WTC11 (cell line): ENCODE measurements around the gene NRXN2. TPM values are rescaled to one million over a fixed set of nuclear protein-coding genes. Genes with fewer than 3 reads are reported as not detected.

Experiments used
- ATAC-seq: fragments of 200-7000 bp; cut with Tn5 transposase; 2 replicates; pipeline ENCODE4 v1.10.0; 2021; ENCODE audit warnings: mild to moderate bottlenecking, moderate library complexity
- CTCF ChIA-PET: fragments of 300-600 bp; sonication (Branson Sonifier 250); formaldehyde crosslinking; loops from one replicate; lab custom pipeline; 2021; ENCODE audit warnings: antibody characterized with exemption; lab: Charles Lee
- POLR2A ChIA-PET: fragments of 350-600 bp; sonication (Branson Sonifier 250); formaldehyde crosslinking; loops from one replicate; lab custom pipeline; 2021; ENCODE audit warnings: antibody characterized with exemption; lab: Charles Lee
- DNase-seq: peaks from one replicate; pipeline ENCODE4 v3.0.0; 2021; ENCODE audit warnings: low spot score
- H3K27ac Mint-ChIP-seq: 2 replicates; pipeline ENCODE4 v1.8.0; 2021; ENCODE audit warnings: mixed read lengths
- H3K27me3 Mint-ChIP-seq: 2 replicates; pipeline ENCODE4 v1.8.0; 2021; ENCODE audit warnings: low read depth, mild to moderate bottlenecking, moderate library complexity, mixed read lengths
- H3K36me3 Mint-ChIP-seq: 2 replicates; pipeline ENCODE4 v1.8.0; 2021; ENCODE audit warnings: mixed read lengths
- H3K4me1 Mint-ChIP-seq: 2 replicates; pipeline ENCODE4 v1.8.0; 2022; ENCODE audit warnings: mixed read lengths
- H3K4me3 Mint-ChIP-seq: 2 replicates; pipeline ENCODE4 v1.8.0; 2021; ENCODE audit warnings: mild to moderate bottlenecking, moderate library complexity, mixed read lengths
- H3K9me3 Mint-ChIP-seq: 2 replicates; pipeline ENCODE4 v1.8.0; 2021; ENCODE audit warnings: mixed read lengths
- ATF3 ChIP-seq: sonication (generic); formaldehyde crosslinking; conservative IDR thresholded peaks from 2 replicates; pipeline ENCODE4 v1.8.1; 2022; ENCODE audit warnings: mild to moderate bottlenecking, missing genetic modification reagents
- ATF6 ChIP-seq: sonication (generic); formaldehyde crosslinking; IDR thresholded peaks from 2 replicates; pipeline ENCODE4 v1.8.1; 2023; ENCODE audit warnings: mild to moderate bottlenecking, missing genetic modification reagents
- CREB1 ChIP-seq: sonication (generic); formaldehyde crosslinking; IDR thresholded peaks from 2 replicates; pipeline ENCODE4 v1.8.0; 2023; ENCODE audit warnings: mild to moderate bottlenecking, missing genetic modification reagents
- CTCF ChIP-seq: fragments of 200-600 bp; IDR thresholded peaks from 2 replicates; pipeline ENCODE4 v1.8.0; 2022; ENCODE audit warnings: antibody characterized with exemption
- E2F1 ChIP-seq: sonication (generic); formaldehyde crosslinking; IDR thresholded peaks from 2 replicates; pipeline ENCODE4 v1.8.0; 2022; ENCODE audit warnings: mild to moderate bottlenecking, missing genetic modification reagents
- ERG ChIP-seq: fragments of 250-450 bp; sonication (Bioruptor Pico); IDR thresholded peaks from 2 replicates; pipeline ENCODE4 v1.8.0; 2021; ENCODE audit warnings: mild to moderate bottlenecking
- GABPB1 ChIP-seq: sonication (generic); formaldehyde crosslinking; IDR thresholded peaks from 2 replicates; pipeline ENCODE4 v1.8.1; 2023; ENCODE audit warnings: mild to moderate bottlenecking, missing genetic modification reagents
- GRHL2 ChIP-seq: fragments of 250-450 bp; sonication (Bioruptor Pico); IDR thresholded peaks from 2 replicates; pipeline ENCODE4 v1.8.0; 2022; ENCODE audit warnings: mild to moderate bottlenecking, moderate library complexity; ENCODE audit not compliant: insufficient replicate concordance, severe bottlenecking
- JAZF1 ChIP-seq: fragments of 250-450 bp; sonication (Bioruptor Pico); IDR thresholded peaks from 2 replicates; pipeline ENCODE4 v1.9.0; 2021; ENCODE audit warnings: moderate library complexity, mild to moderate bottlenecking, inconsistent platforms
- KAT7 ChIP-seq: sonication (generic); formaldehyde crosslinking; IDR thresholded peaks from 2 replicates; pipeline ENCODE4 v1.8.1; 2023; ENCODE audit warnings: missing genetic modification reagents, mild to moderate bottlenecking, borderline replicate concordance
- NR2C2 ChIP-seq: sonication (generic); formaldehyde crosslinking; IDR thresholded peaks from 2 replicates; pipeline ENCODE4 v1.8.0; 2022; ENCODE audit warnings: mild to moderate bottlenecking, missing genetic modification reagents
- OVOL2 ChIP-seq: fragments of 250-450 bp; sonication (Bioruptor Pico); IDR thresholded peaks from 2 replicates; pipeline ENCODE4 v1.9.0; 2021; ENCODE audit warnings: mild to moderate bottlenecking, borderline replicate concordance
- PRRX2 ChIP-seq: fragments of 250-450 bp; sonication (Bioruptor Pico); IDR thresholded peaks from 2 replicates; pipeline ENCODE4 v1.8.0; 2021; ENCODE audit warnings: mild to moderate bottlenecking
- RELA ChIP-seq: sonication (generic); formaldehyde crosslinking; IDR thresholded peaks from 2 replicates; pipeline ENCODE4 v1.8.1; 2022; ENCODE audit warnings: missing genetic modification reagents, mild to moderate bottlenecking, borderline replicate concordance
- SOX15 ChIP-seq: fragments of 250-450 bp; sonication (Bioruptor Pico); IDR thresholded peaks from 2 replicates; pipeline ENCODE4 v1.9.0; 2021; ENCODE audit warnings: mild to moderate bottlenecking
- TCF7 ChIP-seq: sonication (generic); formaldehyde crosslinking; IDR thresholded peaks from 2 replicates; pipeline ENCODE4 v1.8.0; 2022; ENCODE audit warnings: mild to moderate bottlenecking, low read depth, missing genetic modification reagents, moderate library complexity
- TEAD4 ChIP-seq: sonication (generic); formaldehyde crosslinking; IDR thresholded peaks from 2 replicates; pipeline ENCODE4 v1.8.0; 2022; ENCODE audit warnings: mild to moderate bottlenecking, missing genetic modification reagents
- USF1 ChIP-seq: sonication (generic); formaldehyde crosslinking; IDR thresholded peaks from 2 replicates; pipeline ENCODE4 v1.8.0; 2022; ENCODE audit warnings: mild to moderate bottlenecking, missing genetic modification reagents
- ZMAT4 ChIP-seq: fragments of 250-450 bp; sonication (Bioruptor Pico); IDR thresholded peaks from 2 replicates; pipeline ENCODE4 v1.9.0; 2021; ENCODE audit warnings: mild to moderate bottlenecking
- ZNF138 ChIP-seq: sonication (generic); formaldehyde crosslinking; conservative IDR thresholded peaks from 2 replicates; pipeline ENCODE4 v1.8.1; 2022; ENCODE audit warnings: mild to moderate bottlenecking, moderate library complexity, missing genetic modification reagents
- ZNF232 ChIP-seq: sonication (generic); formaldehyde crosslinking; IDR thresholded peaks from 2 replicates; pipeline ENCODE4 v1.8.0; 2022; ENCODE audit warnings: mild to moderate bottlenecking, missing genetic modification reagents
- ZNF423 ChIP-seq: fragments of 250-450 bp; sonication (Bioruptor Pico); IDR thresholded peaks from 2 replicates; pipeline ENCODE4 v2.1.2; 2022; ENCODE audit warnings: mild to moderate bottlenecking, moderate library complexity
- ZNF425 ChIP-seq: fragments of 250-450 bp; sonication (Bioruptor Pico); conservative IDR thresholded peaks from 2 replicates; pipeline ENCODE4 v1.9.0; 2021; ENCODE audit warnings: mild to moderate bottlenecking
- total RNA-seq: library from RNA; stranded (reverse); gene quantifications from 3 replicates; pipeline ENCODE4 v1.2.3, GENCODE V29; 2021

NRXN2 gene
- total RNA-seq, 1 experiment from 2014 or later: 8.6 TPM

- H3K27ac Mint-ChIP-seq: no peak overlapping the region
- H3K9me3 Mint-ChIP-seq: no peaks in the 10 kb centered on the region
- DNase-seq: no peak
- H3K4me1 Mint-ChIP-seq: peaks cover 41% of the 10 kb centered on the region
- POLR2A ChIA-PET: interaction anchor here (1.5 kb wide), 1 partner anchor 28 kb away, joined by 3 read pairs; no protein-coding TSS in a partner anchor
- CTCF ChIA-PET: interaction anchor here (0.7 to 6.0 kb wide), 13 partner anchors 9 to 346 kb away, joined by 3 to 56 read pairs (median 6); partner anchors contain the start of gene RASGRP2
- no peaks in the 10 kb centered on the region for H3K36me3 Mint-ChIP-seq
- TF ChIP-seq TEAD4 (no peak), ATF6 (no peak), SOX15 (CRISPR knock-in tag) (no peak), RELA (no peak), OVOL2 (CRISPR knock-in tag) (no peak), JAZF1 (no peak), ZNF232 (no peak), NR2C2 (CRISPR knock-in tag) (no peak), ATF3 (CRISPR knock-in tag) (no peak), USF1 (CRISPR knock-in tag) (no peak), GABPB1 (CRISPR knock-in tag) (no peak), E2F1 (no peak), KAT7 (CRISPR knock-in tag) (no peak), GRHL2 (CRISPR knock-in tag) (no peak)
- no peak overlapping the region for H3K4me3 Mint-ChIP-seq
- ATAC-seq: no peak
- peaks cover 82% of the 10 kb centered on the region for H3K27me3 Mint-ChIP-seq
These were observed 6.3 kb downstream of the NRXN2 start for GRCh38 chr11:64716473-64717267.

GRCh38 chr11:64715756-64716472, 7.1 kb downstream of the NRXN2 start:
- no peak for DNase-seq
- TF ChIP-seq ZNF423 (CRISPR knock-in tag): no peak
- TF ChIP-seq ERG (CRISPR knock-in tag): no peak
- TF ChIP-seq CREB1 (CRISPR knock-in tag): no peak
- TF ChIP-seq ZNF425 (CRISPR knock-in tag): no peak
- no peak for TF ChIP-seq ZMAT4
- no peak for TF ChIP-seq ZNF138 (CRISPR knock-in tag)
- no peak for TF ChIP-seq PRRX2 (CRISPR knock-in tag)
- TF ChIP-seq TCF7 (CRISPR knock-in tag): no peak
- TF ChIP-seq CTCF: no peak

More at GRCh38 chr11:64715756-64716472, 7.1 kb downstream of the NRXN2 start:
- ATAC-seq: no peak
- Mint-ChIP-seq H3K36me3 (no peaks in the 10 kb centered on the region), H3K27me3 (peaks cover 82% of the 10 kb centered on the region), H3K4me1 (peaks cover 47% of the 10 kb centered on the region), H3K4me3 (no peak overlapping the region), H3K27ac (no peak overlapping the region), H3K9me3 (no peaks in the 10 kb centered on the region)
- POLR2A ChIA-PET: interaction anchor here (0.6 to 1.5 kb wide), 3 partner anchors 18 to 45 kb away, joined by 3 to 5 read pairs (median 3); no protein-coding TSS in a partner anchor
- CTCF ChIA-PET: interaction anchor here (0.8 to 6.0 kb wide), 10 partner anchors 10 to 346 kb away, joined by 3 to 56 read pairs (median 5); partner anchors contain the start of genes RASGRP2 and SF1
